Activated T-helper 1 cell treated with Interleukin-2 at 50 U/mL for 16 hours (primary cell): ENCODE measurements around the gene AOC1.
"Not testable (repeated sequence)": the region's sequence is repeated elsewhere in the genome, so short reads cannot be mapped to it uniquely, and the experiment has no call there.

Source experiments
- DNase-seq: peaks from one replicate; pipeline ENCODE4 v3.0.0-alpha.2; 2020; ENCODE audit warnings: low read depth

AOC1 gene

DNA sequence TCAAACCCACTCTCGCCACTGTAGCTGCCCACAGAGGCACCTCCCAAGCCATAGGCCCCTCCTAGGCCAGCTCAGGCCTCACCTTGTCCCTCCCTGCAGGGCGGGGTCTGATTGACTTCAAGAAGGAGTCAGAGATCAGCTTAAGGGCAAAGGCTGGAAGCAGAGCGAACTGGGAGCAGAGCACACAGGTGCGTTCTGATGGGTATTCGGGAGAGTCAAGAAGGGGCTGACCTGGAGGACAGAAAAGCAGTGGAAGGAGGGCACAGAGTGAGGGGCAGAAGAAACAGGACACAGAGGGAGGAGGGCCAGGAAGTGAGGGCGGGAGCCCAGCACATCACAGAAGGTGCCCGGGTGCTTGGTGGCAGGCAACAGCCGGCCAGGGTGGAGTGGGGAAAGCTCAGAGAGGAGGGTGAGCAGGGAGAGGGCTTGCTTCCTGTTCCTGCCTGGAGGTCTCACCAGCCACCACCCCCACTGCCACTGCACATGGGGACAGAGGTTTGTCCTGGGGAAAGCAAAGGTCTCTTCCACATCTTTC is at the start of gene AOC1:
AOC1 (plus strand) TSS at position 147 of the 535 bp plus-strand sequence. CDS start 3,954 bp downstream, outside the sequence.
- DNase-seq: no peak

DNA sequence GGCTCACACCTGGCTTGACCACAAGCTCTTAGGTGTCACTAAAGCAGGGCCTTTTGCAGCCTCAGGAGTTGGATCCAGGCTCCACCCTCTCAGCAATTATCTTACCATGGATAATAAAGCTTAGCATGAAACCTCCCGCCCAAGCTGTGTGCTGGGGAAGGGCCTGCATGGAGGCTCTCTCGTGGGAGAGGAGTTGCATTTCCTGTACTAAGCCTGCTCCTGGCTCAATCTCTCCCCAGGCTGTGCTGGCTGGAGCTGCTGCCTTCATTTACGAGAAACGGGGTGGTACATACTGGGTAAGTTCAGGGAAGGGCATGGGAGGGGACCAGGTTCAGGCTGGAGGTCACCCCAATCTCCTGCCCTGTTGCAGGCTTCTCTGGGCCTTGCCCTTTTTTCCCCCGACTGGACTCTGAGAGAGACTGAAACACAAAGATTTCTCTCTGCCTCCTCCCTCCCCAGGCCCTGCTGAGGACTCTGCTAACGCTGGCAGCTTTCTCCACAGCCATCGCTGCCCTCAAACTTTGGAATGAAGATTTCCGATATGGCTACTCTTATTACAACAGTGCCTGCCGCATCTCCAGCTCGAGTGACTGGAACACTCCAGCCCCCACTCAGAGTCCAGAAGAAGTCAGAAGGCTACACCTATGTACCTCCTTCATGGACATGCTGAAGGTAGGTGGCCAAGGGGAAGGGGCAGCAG is 49.0 kb upstream of the AOC1 start:
- DNase-seq: no peak

- no peak for DNase-seq
These were observed 47.5 kb upstream of the AOC1 start for GRCh38 chr7:150804802-150805201.

DNA sequence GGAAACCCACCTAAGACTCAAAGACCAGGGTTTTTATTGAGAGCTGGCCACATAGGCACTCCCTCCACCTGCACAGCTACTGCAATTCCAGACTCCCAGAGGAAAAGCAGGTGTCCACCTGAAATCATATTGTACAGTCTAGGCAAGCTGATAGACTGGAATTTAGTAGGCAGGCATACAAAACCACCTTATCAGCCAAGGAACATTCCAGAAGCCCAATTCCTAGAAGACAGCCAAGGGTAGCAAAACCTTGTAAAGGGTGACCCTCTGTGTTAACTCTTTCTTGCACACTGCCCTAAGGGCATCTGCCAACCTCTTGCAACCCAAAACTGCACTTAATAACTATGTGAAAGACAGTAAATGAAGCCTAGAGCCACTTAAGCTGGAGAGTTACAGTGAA is 46.5 kb upstream of the AOC1 start:
- DNase-seq: no peak

- no peak for DNase-seq
These were observed 45.9 kb upstream of the AOC1 start for GRCh38 chr7:150806454-150806853.

GRCh38 chr7:150806863-150807262 is 45.5 kb upstream of the AOC1 start:
- no peak for DNase-seq

GRCh38 chr7:150807616-150808438 is 44.5 kb upstream of the AOC1 start:
- not testable (repeated sequence) for DNase-seq

DNA sequence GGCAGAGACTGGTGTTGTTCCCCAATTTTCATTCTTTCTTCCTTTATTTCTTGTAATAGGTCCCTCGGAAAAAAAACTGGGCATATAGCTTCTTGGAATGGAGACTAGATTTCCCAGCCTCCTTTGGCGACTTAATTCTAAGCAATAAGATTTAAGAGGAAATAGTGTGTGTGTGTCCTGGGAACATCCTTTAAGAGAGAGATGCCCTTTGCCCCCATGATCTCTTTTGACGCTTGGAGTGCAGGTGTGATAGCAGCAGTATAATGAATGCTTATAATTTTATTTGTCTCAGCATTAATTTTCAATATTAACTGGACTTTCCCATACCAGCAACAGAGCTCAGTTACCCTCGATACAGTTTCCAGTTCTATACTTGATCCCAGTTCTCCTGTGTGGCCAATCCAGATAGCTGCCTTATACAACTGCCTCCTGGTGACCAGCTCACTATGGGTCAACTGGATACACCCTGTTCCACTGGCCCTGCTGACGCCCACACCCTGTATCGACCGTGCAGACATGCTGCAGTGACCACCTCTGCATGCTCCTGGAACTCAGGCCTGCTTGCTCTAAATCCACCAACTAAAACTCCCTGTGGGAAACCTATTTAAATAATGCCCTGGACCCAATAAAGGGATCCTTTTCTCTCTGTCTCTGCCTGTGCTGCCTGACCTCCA is 37.9 kb upstream of the AOC1 start:
- no peak for DNase-seq

DNA sequence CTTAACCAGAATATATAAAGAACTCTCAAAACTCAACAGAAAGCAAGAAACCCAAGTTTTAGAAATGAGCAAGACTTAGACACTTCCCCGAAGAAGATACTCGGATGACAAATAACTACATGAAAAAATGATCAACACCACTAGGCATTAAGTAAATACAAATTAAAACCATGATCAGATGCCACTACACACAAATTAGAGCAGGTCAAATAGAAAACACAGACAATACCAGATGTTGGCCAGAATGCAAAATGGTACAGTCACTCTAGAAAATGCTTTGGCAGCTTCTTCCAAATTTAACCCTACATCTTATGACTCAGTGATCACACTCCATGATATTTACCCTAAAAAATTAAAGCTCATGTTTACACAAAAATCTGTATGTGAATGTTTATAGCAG is 33.3 kb upstream of the AOC1 start:
- DNase-seq: no peak

GRCh38 chr7:150820148-150820547 is 32.2 kb upstream of the AOC1 start:
- no peak for DNase-seq

DNA sequence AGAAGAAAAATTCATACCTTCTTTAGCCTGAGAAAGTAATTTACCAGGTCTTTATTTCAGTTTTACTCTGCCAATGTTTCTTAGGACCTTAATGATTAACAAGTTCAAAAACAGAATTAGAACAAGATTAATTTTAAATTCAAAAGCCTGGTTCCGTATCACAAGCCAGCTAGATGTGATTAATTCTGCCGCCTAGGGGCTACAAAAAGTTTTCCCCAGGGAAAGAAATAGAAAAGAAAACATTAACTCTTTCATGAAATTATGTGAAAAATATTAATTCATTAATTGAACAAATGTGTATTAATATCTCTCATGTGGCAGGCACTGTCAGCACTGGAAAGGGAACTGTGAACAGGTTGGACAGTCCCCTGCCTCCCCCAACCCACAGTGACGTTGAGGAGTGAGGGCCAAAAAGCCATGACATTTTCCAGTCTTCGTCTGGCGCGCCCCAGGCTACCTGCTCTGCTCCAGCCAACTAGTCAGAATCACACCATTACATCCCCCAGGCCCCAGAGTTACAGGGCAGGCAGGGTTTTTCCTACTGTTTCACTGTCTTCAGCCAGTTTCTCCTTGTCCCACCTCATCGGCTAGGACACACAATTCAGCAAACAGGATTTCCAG is 31.6 kb upstream of the AOC1 start:
- DNase-seq: no peak

GRCh38 chr7:150823043-150823442 is 29.3 kb upstream of the AOC1 start:
- DNase-seq: no peak

GRCh38 chr7:150823484-150824126 is 28.7 kb upstream of the AOC1 start:
- DNase-seq: no peak

DNA sequence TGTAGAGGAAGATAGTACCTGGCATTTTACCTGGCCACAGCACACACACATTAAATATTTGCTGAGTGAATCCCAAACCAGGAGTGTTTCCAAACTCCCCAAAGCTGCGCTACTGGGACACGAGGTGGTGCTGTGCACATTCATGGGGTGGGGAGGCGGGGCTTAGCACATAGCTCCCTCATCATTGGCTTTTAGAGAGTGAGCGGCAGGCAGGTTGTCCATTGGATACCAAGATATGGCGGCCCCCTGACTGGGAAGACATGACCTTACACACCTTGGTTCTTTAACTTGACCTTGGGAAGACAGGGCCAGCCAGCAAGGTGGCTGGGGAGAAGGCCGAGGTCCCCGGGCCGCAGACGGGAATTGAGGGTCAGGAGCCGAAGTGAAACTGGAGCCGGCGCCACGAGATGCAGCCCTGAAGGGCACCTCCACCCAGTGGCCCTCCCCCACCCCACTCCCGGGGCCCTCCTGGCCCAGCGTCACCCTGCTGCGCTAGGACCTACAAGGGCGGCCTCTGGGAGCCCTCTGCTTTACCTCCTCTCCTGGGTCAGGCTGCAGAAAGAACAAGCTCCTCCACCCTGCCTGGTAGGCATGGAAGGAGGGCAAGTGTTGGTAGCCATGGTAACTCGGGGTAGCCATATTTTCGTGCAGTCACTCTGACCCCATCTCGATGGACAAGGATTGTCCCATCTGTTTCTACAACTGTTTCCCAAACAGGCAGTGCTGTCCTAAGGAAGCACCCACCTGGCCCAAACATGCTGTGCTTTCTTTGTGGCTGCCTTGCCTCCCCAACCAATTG is 27.7 kb upstream of the AOC1 start:
- DNase-seq: no peak

DNA sequence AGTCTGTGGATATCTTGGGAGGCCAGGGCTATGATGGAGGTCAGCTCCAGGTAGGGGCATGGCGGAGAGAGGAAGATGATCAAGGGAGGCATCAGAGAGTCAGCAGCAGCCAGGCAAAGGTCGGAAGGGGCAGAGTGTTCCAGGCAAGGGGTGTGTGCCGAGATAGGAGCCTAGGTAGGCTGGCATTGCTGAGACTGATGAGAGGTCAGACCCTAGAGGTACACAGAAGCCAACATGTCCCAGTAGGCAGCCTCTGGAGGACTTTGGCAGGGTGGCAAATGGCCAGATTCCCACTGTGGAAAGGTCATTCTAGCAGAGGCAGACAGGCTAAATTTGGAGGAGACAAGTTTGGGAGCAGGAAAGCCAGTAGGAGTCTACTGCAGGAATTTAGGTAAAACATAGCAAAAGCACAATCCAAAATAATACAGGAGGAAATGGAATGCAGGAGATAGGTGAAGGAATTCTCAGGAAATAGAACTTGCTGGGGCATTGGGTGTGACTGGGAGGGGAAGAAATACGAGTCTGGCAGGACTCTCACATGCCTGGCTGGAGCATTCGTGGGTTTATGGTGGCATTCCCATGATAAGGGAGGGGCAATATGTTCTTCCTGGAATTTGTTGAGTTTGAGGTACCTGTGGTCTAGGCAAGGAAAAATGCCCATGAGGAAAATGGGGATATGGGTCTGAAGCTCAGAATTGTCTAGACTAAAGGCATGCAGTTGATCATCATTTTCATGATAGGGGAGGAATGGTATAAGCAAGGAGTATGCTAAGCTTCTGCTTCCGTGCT is 26.1 kb upstream of the AOC1 start:
- DNase-seq: no peak

GRCh38 chr7:150828384-150828783 is 23.9 kb upstream of the AOC1 start:
- no peak for DNase-seq

GRCh38 chr7:150829426-150829825 is 22.9 kb upstream of the AOC1 start:
- no peak for DNase-seq

DNA sequence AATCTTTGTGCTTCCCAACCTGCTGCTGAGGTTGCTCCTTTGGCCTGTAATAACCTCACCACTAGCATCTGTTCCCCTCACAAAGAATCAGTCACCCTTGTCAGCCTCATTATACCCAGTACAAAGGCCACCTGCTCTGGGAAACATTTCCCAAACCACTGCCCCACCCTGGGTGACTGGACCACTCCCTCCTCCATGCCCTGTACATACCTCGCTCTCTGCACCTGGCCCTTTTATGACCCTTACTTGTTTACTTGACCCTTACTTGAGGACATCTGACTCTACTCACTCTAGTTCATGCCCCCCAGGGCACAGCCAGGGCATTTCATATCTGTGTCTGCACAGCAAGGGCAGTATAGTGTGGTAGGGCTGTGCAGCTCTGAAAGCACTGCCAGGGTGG is 21.4 kb upstream of the AOC1 start:
- no peak for DNase-seq

- no peak for DNase-seq
These were observed 20.5 kb upstream of the AOC1 start for GRCh38 chr7:150831851-150832250.

- DNase-seq: no peak
These were observed 17.3 kb upstream of the AOC1 start for GRCh38 chr7:150835019-150835418.
